Neural cell (in vitro differentiated cells): ENCODE measurements around the gene NSMF. TPM values are rescaled to one million over a fixed set of nuclear protein-coding genes. Genes with fewer than 3 reads are reported as not detected.

Experiments used
- H2AFZ ChIP-seq: fragments of 200-600, 300-800 bp; sonication (generic), shearing (Covaris generic); 2 replicates; pipeline ENCODE4 v1.6.0; 2014; ENCODE audit warnings: low read depth, mild to moderate bottlenecking, antibody characterized with exemption, low read length, moderate library complexity
- H3F3A ChIP-seq: fragments of 200-600 bp; shearing (Covaris generic); 2 replicates; pipeline ENCODE4 v1.6.1; 2016; ENCODE audit warnings: mild to moderate bottlenecking, moderate library complexity, mixed read lengths, antibody characterized with exemption, low read length; ENCODE audit not compliant: insufficient read depth, poor library complexity, severe bottlenecking
- H3K27ac ChIP-seq: fragments of 200-600, 300-800 bp; sonication (generic), shearing (Covaris generic); 2 replicates; pipeline ENCODE4 v1.5.1; 2014; ENCODE audit warnings: mild to moderate bottlenecking, low read length, moderate library complexity
- H3K27me3 ChIP-seq: fragments of 300-800, 200-600 bp; sonication (generic), shearing (Covaris generic); 2 replicates; pipeline ENCODE4 v1.6.0; 2014; ENCODE audit warnings: mild to moderate bottlenecking, low read depth, low read length, moderate library complexity; ENCODE audit not compliant: insufficient read depth
- H3K36me3 ChIP-seq: fragments of 300-800, 200-600 bp; sonication (generic), shearing (Covaris generic); 2 replicates; pipeline ENCODE4 v1.5.1; 2014; ENCODE audit warnings: mild to moderate bottlenecking, antibody characterized with exemption, low read length, moderate library complexity; ENCODE audit not compliant: insufficient read depth
- H3K4me2 ChIP-seq: fragments of 300-800, 200-600 bp; sonication (generic), shearing (Covaris generic); 2 replicates; pipeline ENCODE4 v1.6.0; 2014; ENCODE audit warnings: mild to moderate bottlenecking, low read length
- H3K4me3 ChIP-seq: fragments of 300-800, 200-600 bp; sonication (generic), shearing (Covaris generic); 2 replicates; pipeline ENCODE4 v1.5.1; 2014; ENCODE audit warnings: mild to moderate bottlenecking, low read length, moderate library complexity
- H3K79me2 ChIP-seq: fragments of 200-600 bp; shearing (Covaris generic); replicated peaks from 2 replicates; pipeline ENCODE4 v1.6.0; 2014; ENCODE audit warnings: mild to moderate bottlenecking, low read length, moderate library complexity; ENCODE audit not compliant: insufficient read depth
- H3K9ac ChIP-seq: fragments of 300-800, 200-600 bp; sonication (generic), shearing (Covaris generic); 2 replicates; pipeline ENCODE4 v1.6.1; 2016; ENCODE audit warnings: mild to moderate bottlenecking, low read length, mixed read lengths
- H3K9me2 ChIP-seq: fragments of 200-600 bp; shearing (Covaris generic); 2 replicates; pipeline ENCODE4 v1.6.1; 2016; ENCODE audit warnings: mild to moderate bottlenecking, low read length, mixed read lengths; ENCODE audit not compliant: insufficient read depth
- H3K9me3 ChIP-seq: fragments of 200-600, 300-800 bp; sonication (generic), shearing (Covaris generic); 2 replicates; pipeline ENCODE4 v1.6.1; 2016; ENCODE audit warnings: mild to moderate bottlenecking, mixed run types, low read length, moderate library complexity, mixed read lengths
- H4K20me1 ChIP-seq: fragments of 200-600 bp; shearing (Covaris generic); 2 replicates; pipeline ENCODE4 v1.6.1; 2016; ENCODE audit warnings: mild to moderate bottlenecking, mixed run types; ENCODE audit not compliant: insufficient read depth
- EP300 ChIP-seq: fragments of 450-650 bp; conservative IDR thresholded peaks from 2 replicates; pipeline ENCODE4 v1.6.1; 2014; ENCODE audit warnings: antibody characterized with exemption, mild to moderate bottlenecking, moderate library complexity; ENCODE audit not compliant: poor library complexity, severe bottlenecking
- EZH2 ChIP-seq: fragments of 200-600, 300-800 bp; shearing (Covaris generic), sonication (generic); IDR thresholded peaks from 2 replicates; pipeline ENCODE4 v1.6.1; 2014; ENCODE audit warnings: antibody characterized with exemption, low read length, borderline replicate concordance, mild to moderate bottlenecking; ENCODE audit not compliant: insufficient read depth, poor library complexity, severe bottlenecking
- MXI1 ChIP-seq: fragments of 450-650 bp; conservative IDR thresholded peaks from 2 replicates; pipeline ENCODE4 v1.6.1; 2014; ENCODE audit warnings: antibody characterized with exemption, mild to moderate bottlenecking; ENCODE audit not compliant: poor library complexity, severe bottlenecking
- POLR2AphosphoS5 ChIP-seq: IDR thresholded peaks from 2 replicates; pipeline ENCODE4 v1.6.1; 2012
- RAD21 ChIP-seq: fragments of 450-650 bp; conservative IDR thresholded peaks from 2 replicates; pipeline ENCODE4 v1.6.1; 2014; ENCODE audit warnings: antibody characterized with exemption, mild to moderate bottlenecking, moderate library complexity
- SMC3 ChIP-seq: fragments of 450-650 bp; conservative IDR thresholded peaks from 2 replicates; pipeline ENCODE4 v1.6.1; 2014; ENCODE audit warnings: antibody characterized with exemption, mild to moderate bottlenecking, moderate library complexity; ENCODE audit not compliant: poor library complexity
- TAF1 ChIP-seq: IDR thresholded peaks from 2 replicates; pipeline ENCODE4 v1.6.1; 2012; ENCODE audit warnings: low read depth
- polyA plus RNA-seq: library from polyadenylated mRNA; depleted of rRNA; stranded (reverse); fragments of >200 nt; gene quantifications from 2 replicates; pipeline ENCODE4 v1.2.3, GENCODE V29; 2014
- TF ChIP-seq, protein P1 (sequence below): IDR thresholded peaks from 2 replicates; pipeline ENCODE4 v1.6.1; 2012; ENCODE audit warnings: borderline replicate concordance
- TF ChIP-seq, protein P2 (sequence below): fragments of 450-650 bp; IDR thresholded peaks from 2 replicates; pipeline ENCODE4 v1.5.1; 2014; ENCODE audit warnings: antibody characterized with exemption, mild to moderate bottlenecking, moderate library complexity; ENCODE audit not compliant: poor library complexity, severe bottlenecking

The NSMF gene
- polyA plus RNA-seq, 1 donor from 2014 or later = 51.2 TPM

DNA sequence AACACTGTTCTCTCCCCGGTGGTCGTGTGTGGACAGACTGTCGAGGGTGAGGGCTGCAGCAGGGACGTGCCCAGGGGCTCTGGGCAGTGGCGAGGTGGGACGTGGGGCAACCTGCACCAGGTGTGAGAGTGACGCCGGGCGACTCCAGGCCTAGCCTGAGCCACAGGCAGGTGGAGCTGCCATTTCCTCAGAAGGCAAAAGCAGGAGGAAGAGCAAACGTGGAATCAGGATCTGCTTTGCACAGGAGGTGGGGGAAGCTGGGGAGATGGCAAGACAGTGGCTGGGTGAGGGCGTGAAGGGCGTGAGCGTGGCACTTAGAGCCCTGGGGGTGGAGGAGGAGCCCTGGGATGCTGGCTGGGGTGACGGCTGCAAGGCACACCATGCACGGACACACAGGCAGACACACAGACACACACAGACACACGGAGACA, 39.6 kb upstream of the NSMF start:
- Histone ChIP-seq H3K27ac (no peak overlapping the region), H3K4me3 (no peak overlapping the region), H3K79me2 (no peaks in the 10 kb centered on the region), H3K36me3 (no peaks in the 10 kb centered on the region), H2AFZ (no peak overlapping the region), H4K20me1 (no peaks in the 10 kb centered on the region), H3K27me3 (no peaks in the 10 kb centered on the region), H3K4me2 (no peak overlapping the region), H3K9me2 (no peaks in the 10 kb centered on the region), H3F3A (no peaks in the 10 kb centered on the region), H3K9ac (no peak overlapping the region), H3K9me3 (no peaks in the 10 kb centered on the region)
- TF ChIP-seq TAF1 (no peak), EP300 (no peak), SMC3 (no peak), MXI1 (no peak), RAD21 (no peak), POLR2AphosphoS5 (no peak), EZH2 (no peak)
- TF ChIP-seq, protein P1, sequence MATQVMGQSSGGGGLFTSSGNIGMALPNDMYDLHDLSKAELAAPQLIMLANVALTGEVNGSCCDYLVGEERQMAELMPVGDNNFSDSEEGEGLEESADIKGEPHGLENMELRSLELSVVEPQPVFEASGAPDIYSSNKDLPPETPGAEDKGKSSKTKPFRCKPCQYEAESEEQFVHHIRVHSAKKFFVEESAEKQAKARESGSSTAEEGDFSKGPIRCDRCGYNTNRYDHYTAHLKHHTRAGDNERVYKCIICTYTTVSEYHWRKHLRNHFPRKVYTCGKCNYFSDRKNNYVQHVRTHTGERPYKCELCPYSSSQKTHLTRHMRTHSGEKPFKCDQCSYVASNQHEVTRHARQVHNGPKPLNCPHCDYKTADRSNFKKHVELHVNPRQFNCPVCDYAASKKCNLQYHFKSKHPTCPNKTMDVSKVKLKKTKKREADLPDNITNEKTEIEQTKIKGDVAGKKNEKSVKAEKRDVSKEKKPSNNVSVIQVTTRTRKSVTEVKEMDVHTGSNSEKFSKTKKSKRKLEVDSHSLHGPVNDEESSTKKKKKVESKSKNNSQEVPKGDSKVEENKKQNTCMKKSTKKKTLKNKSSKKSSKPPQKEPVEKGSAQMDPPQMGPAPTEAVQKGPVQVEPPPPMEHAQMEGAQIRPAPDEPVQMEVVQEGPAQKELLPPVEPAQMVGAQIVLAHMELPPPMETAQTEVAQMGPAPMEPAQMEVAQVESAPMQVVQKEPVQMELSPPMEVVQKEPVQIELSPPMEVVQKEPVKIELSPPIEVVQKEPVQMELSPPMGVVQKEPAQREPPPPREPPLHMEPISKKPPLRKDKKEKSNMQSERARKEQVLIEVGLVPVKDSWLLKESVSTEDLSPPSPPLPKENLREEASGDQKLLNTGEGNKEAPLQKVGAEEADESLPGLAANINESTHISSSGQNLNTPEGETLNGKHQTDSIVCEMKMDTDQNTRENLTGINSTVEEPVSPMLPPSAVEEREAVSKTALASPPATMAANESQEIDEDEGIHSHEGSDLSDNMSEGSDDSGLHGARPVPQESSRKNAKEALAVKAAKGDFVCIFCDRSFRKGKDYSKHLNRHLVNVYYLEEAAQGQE = no peak
- TF ChIP-seq, protein P2, sequence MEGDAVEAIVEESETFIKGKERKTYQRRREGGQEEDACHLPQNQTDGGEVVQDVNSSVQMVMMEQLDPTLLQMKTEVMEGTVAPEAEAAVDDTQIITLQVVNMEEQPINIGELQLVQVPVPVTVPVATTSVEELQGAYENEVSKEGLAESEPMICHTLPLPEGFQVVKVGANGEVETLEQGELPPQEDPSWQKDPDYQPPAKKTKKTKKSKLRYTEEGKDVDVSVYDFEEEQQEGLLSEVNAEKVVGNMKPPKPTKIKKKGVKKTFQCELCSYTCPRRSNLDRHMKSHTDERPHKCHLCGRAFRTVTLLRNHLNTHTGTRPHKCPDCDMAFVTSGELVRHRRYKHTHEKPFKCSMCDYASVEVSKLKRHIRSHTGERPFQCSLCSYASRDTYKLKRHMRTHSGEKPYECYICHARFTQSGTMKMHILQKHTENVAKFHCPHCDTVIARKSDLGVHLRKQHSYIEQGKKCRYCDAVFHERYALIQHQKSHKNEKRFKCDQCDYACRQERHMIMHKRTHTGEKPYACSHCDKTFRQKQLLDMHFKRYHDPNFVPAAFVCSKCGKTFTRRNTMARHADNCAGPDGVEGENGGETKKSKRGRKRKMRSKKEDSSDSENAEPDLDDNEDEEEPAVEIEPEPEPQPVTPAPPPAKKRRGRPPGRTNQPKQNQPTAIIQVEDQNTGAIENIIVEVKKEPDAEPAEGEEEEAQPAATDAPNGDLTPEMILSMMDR = no peak

DNA sequence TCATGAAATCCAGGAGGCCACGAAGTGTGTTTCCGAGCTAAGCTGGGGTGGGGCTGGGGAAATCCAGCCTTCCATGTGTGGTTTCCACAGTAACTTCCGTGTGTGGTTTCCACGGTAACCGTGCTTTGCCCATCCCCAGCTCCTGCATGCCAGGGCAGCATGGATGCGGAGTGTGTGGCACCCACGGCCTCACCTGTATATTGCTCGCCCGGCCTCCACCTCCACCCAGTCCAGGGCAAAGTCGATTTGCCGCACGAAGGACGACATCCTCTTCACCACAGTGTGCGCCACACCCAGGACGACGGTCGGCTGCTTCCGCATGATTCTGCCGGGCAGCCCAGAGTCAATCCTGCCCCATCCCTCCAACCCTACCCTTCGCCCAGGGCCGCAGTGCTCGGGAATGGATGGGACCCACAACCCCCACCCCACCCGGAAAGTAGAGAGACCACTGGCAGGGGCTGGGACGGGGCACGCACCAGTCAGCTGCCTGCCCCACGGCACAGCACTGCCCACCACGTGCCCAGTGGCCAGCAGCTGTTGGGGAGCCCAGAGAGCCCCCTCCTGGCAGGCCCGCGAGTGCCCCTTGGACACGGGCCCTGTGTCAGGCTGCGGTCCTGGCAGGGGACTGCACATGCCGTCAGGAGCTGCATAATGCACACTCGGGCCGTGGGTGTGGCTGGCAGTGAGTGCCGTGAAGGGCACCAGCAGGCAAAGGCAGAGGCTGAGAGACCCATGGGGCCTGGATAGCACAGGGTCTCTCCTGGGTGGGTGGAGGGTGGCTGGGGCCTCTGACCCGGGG, 39.0 kb upstream of the NSMF start:
- H3K79me2 ChIP-seq = no peaks in the 10 kb centered on the region
- no peak overlapping the region for H2AFZ ChIP-seq
- H3K36me3 ChIP-seq = no peaks in the 10 kb centered on the region
- H4K20me1 ChIP-seq = no peaks in the 10 kb centered on the region
- no peak overlapping the region for H3K27ac ChIP-seq
- H3K9me3 ChIP-seq = no peaks in the 10 kb centered on the region
- H3K9me2 ChIP-seq = no peaks in the 10 kb centered on the region
- TF ChIP-seq RAD21 (no peak), EZH2 (no peak), POLR2AphosphoS5 (no peak), MXI1 (no peak), EP300 (no peak), TAF1 (no peak), SMC3 (no peak)
- TF ChIP-seq, protein P1 = no peak
- TF ChIP-seq, protein P2 = no peak
- H3K4me2 ChIP-seq = no peak overlapping the region
- no peaks in the 10 kb centered on the region for H3K27me3 ChIP-seq
- H3K9ac ChIP-seq = no peak overlapping the region
- no peaks in the 10 kb centered on the region for H3F3A ChIP-seq
- no peak overlapping the region for H3K4me3 ChIP-seq
